Neuronal stem cell (in vitro differentiated cells): ENCODE measurements around the gene MEX3A.

Experiments
- DNase-seq: peaks from one replicate; pipeline ENCODE4 v3.0.0-alpha.2; 2013; ENCODE audit warnings: low spot score
- H2AFZ ChIP-seq: one replicate; pipeline ENCODE4 v1.6.1; 2013; ENCODE audit warnings: mild to moderate bottlenecking, low read length, inconsistent platforms
- H2AK5ac ChIP-seq: 2 replicates; pipeline ENCODE4 v1.6.1; 2013; ENCODE audit warnings: low read depth, mild to moderate bottlenecking, inconsistent platforms, low read length, moderate library complexity, mixed read lengths
- H2BK120ac ChIP-seq: 2 replicates; pipeline ENCODE4 v1.6.1; 2013; ENCODE audit warnings: low read depth, mild to moderate bottlenecking, inconsistent platforms, low read length, moderate library complexity, mixed read lengths
- H2BK12ac ChIP-seq: one replicate; pipeline ENCODE4 v1.6.1; 2013; ENCODE audit warnings: low read length, inconsistent platforms
- H2BK15ac ChIP-seq: 2 replicates; pipeline ENCODE4 v1.6.1; 2013; ENCODE audit warnings: mild to moderate bottlenecking, low read length, inconsistent platforms, mixed read lengths
- H2BK5ac ChIP-seq: one replicate; pipeline ENCODE4 v1.6.1; 2013; ENCODE audit warnings: inconsistent platforms, mild to moderate bottlenecking, low read length, moderate library complexity
- H3K14ac ChIP-seq: one replicate; pipeline ENCODE4 v1.6.1; 2013; ENCODE audit warnings: low read length, inconsistent platforms
- H3K18ac ChIP-seq: 2 replicates; pipeline ENCODE4 v1.6.1; 2013; ENCODE audit warnings: low read length, inconsistent platforms
- H3K23ac ChIP-seq: 2 replicates; pipeline ENCODE4 v1.6.1; 2013; ENCODE audit warnings: low read depth, mild to moderate bottlenecking, mixed read lengths, low read length, inconsistent platforms; ENCODE audit not compliant: poor library complexity
- H3K27ac ChIP-seq: replicated peaks from 3 replicates; pipeline ENCODE4 v1.5.1; 2013; ENCODE audit warnings: low read length, inconsistent platforms
- H3K27me3 ChIP-seq, 3 experiments: 2 replicates each; pipeline ENCODE4 v1.6.1; 2013; ENCODE audit warnings: low read length in 3 of 3, mild to moderate bottlenecking in 2 of 3, inconsistent platforms in 1 of 3, low read depth in 1 of 3, mixed read lengths in 1 of 3, moderate library complexity in 1 of 3; ENCODE audit not compliant: control insufficient read depth in 3 of 3, insufficient read depth in 3 of 3
- H3K36me3 ChIP-seq, 2 donors: replicated peaks in 1 of 2; 2 replicates each; pipeline ENCODE4 v1.6.1; 2013; ENCODE audit warnings: low read length in 2 of 2; ENCODE audit not compliant: control insufficient read depth in 2 of 2, insufficient read depth in 2 of 2
- H3K4ac ChIP-seq: 2 replicates; pipeline ENCODE4 v1.6.1; 2013; ENCODE audit warnings: inconsistent platforms, mild to moderate bottlenecking, low read length, moderate library complexity
- H3K4me1 ChIP-seq, 2 donors: 1 replicate in 1 of 2; 2 replicates in 1 of 2; pipeline ENCODE4 v1.6.1; 2013; ENCODE audit warnings: low read length in 2 of 2, low read depth in 1 of 2; ENCODE audit not compliant: control insufficient read depth in 2 of 2, insufficient read depth in 1 of 2
- H3K4me2 ChIP-seq: one replicate; pipeline ENCODE4 v1.6.1; 2013; ENCODE audit warnings: mild to moderate bottlenecking, low read length, inconsistent platforms; ENCODE audit not compliant: insufficient read depth, poor library complexity, severe bottlenecking
- H3K4me3 ChIP-seq, 2 donors: 2 replicates each; pipeline ENCODE4 v1.5.1; 2013; ENCODE audit warnings: low read length in 2 of 2, mild to moderate bottlenecking in 2 of 2, inconsistent platforms in 1 of 2, moderate library complexity in 1 of 2
- H3K79me1 ChIP-seq: one replicate; pipeline ENCODE4 v1.6.1; 2013; ENCODE audit warnings: low read depth, mild to moderate bottlenecking, inconsistent platforms, low read length, moderate library complexity
- H3K9ac ChIP-seq: one replicate; pipeline ENCODE4 v1.6.1; 2013; ENCODE audit warnings: mild to moderate bottlenecking, low read depth, low read length, inconsistent platforms; ENCODE audit not compliant: poor library complexity
- H3K9me3 ChIP-seq, 2 donors: replicated peaks in 1 of 2; 2 replicates each; pipeline versions ENCODE3 to v1.6.1; 2013; ENCODE audit warnings: low read length in 2 of 2, mild to moderate bottlenecking in 2 of 2, inconsistent platforms in 1 of 2, low read depth in 1 of 2, mixed read lengths in 1 of 2, moderate library complexity in 1 of 2; ENCODE audit not compliant: control insufficient read depth in 2 of 2, insufficient read depth in 1 of 2
- H4K8ac ChIP-seq: one replicate; pipeline ENCODE4 v1.6.1; 2013; ENCODE audit warnings: low read depth, mild to moderate bottlenecking, inconsistent platforms, low read length, moderate library complexity
- H4K91ac ChIP-seq: one replicate; pipeline ENCODE4 v1.6.1; 2013; ENCODE audit warnings: low read length, low read depth, mild to moderate bottlenecking, inconsistent platforms; ENCODE audit not compliant: poor library complexity
- WGBS, 2 donors: extraction: QIAGEN DNeasy Blood & Tissue Kit; methylation state at CpG; one replicate each; pipeline ENCODE4 v1.1.7; 2013; ENCODE audit warnings: missing lambda C conversion rate in 2 of 2, mixed read lengths in 1 of 2; ENCODE audit not compliant: insufficient read length in 2 of 2, insufficient replicate concordance in 1 of 2; ENCODE audit errors: extremely low coverage in 2 of 2; 5-methylcytosine and 5-hydroxymethylcytosine counted together

The MEX3A gene

DNA sequence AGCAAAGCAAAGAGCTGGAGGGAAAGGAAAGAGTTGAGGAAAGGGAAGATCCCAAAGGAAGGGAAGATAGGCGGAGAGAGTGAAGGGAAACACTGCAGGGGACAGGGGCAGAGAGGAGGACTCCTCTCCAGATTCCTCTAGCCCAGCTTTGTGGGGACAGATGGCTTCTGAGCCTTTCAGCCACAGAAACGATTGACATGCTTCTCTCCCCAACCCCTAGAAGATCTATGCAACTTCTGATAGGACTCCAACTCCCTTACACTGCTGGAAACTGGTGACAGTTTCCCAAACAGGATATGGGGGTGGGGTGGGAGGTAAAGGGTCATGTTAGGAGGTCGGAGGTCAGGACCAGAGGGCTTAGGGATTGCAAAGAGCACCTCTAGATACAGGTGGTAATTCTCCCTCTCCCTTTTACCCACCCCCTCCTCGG lies 6.5 kb downstream of the MEX3A start:
- peaks cover 60 to 63% of the 10 kb centered on the region in 2 donors for H3K4me1 ChIP-seq

DNA sequence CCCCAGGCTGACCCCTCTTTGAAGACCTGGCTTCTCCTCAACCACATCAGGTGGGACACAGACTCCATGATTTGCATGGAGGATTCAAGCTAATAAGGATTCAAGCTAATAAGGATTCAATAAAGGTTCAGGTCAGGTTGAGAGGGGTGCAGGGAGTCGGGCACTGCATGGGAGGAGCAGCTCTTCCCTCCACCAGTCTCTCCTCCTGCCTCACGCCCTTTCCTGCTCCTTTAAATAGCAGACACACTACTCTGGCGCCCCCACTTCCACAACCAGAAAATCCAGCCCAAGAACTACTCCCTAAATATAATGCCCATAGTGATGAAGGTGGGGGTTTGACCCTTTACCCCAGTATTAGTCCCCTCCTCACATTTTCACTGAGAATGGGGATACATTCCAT lies 7.1 kb downstream of the MEX3A start:
- Histone ChIP-seq H3K27ac (peak overlapping the region; percentile 81), H3K4me2 (peak overlapping the region; percentile 34), H2BK120ac (no peak overlapping the region), H3K79me1 (peaks cover 6% of the 10 kb centered on the region), H3K9ac (no peak overlapping the region), H2BK5ac (no peak overlapping the region), H3K27me3 (no peaks in the 10 kb centered on the region), H3K23ac (no peak overlapping the region), H3K4me3 (no peak overlapping the region), H3K14ac (no peak overlapping the region), H2AK5ac (peak overlapping the region; percentile 21), H4K91ac (no peak overlapping the region), H2BK12ac (no peak overlapping the region), H3K4ac (no peak overlapping the region), H3K9me3 (no peaks in the 10 kb centered on the region), H2BK15ac (peak overlapping the region; percentile 4), H3K36me3 (peaks cover 17 to 83% of the 10 kb centered on the region in 2 donors), H3K4me1 (peaks cover 60 to 67% of the 10 kb centered on the region in 2 donors), H3K18ac (peak overlapping the region; percentile 63), H2AFZ (no peak overlapping the region), H4K8ac (no peak overlapping the region)
- DNase-seq: no peak
- WGBS, 2 donors: no CpG with 5 or more reads among the region's 3 CpGs

More for the DNA sequence above, 6.5 kb downstream of the MEX3A start:
- H3K9me3 ChIP-seq: no peaks in the 10 kb centered on the region
- peak overlapping the region; percentile 81 for H3K27ac ChIP-seq
- H3K14ac ChIP-seq: no peak overlapping the region
- no peak overlapping the region for H2BK12ac ChIP-seq
- no peak overlapping the region for H4K91ac ChIP-seq
- peaks cover 17 to 83% of the 10 kb centered on the region in 2 donors for H3K36me3 ChIP-seq
- H2BK5ac ChIP-seq: no peak overlapping the region
- H3K4ac ChIP-seq: no peak overlapping the region
- H2AFZ ChIP-seq: no peak overlapping the region
- H2AK5ac ChIP-seq: no peak overlapping the region
- no peak overlapping the region for H3K23ac ChIP-seq
- no CpG with 5 or more reads among the region's 4 CpGs for WGBS, 2 donors
- no peak overlapping the region for H2BK120ac ChIP-seq
- H3K4me3 ChIP-seq: no peak overlapping the region
- no peak for DNase-seq
- H4K8ac ChIP-seq: no peak overlapping the region
- no peak overlapping the region for H3K4me2 ChIP-seq
- peaks cover 6% of the 10 kb centered on the region for H3K79me1 ChIP-seq
- H3K9ac ChIP-seq: no peak overlapping the region
- H3K27me3 ChIP-seq: no peaks in the 10 kb centered on the region
- H3K18ac ChIP-seq: no peak overlapping the region
- no peak overlapping the region for H2BK15ac ChIP-seq

DNA sequence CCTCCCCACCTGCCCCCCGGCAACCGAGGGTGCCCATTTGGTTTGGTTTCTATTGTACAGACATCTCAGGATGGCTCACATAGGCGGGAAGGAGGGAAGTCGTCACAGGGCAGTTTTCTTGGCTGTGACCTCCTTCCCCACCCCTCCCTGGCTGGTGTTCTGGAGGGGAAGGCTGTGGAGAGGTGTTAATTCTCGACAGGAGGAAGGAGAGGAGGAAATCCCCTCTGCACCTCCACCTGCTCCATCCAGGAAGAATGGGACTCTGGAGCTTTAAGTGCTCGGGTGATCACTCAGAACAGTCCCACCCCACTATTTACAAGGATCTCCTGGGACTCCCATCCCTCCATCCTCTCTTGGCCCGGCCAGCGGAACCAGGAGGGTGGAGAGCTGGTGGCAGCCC lies 7.6 kb downstream of the MEX3A start:
- Histone ChIP-seq H4K91ac (no peak overlapping the region), H3K4ac (no peak overlapping the region), H3K23ac (no peak overlapping the region), H2AFZ (no peak overlapping the region), H3K14ac (no peak overlapping the region), H3K18ac (peak overlapping the region; percentile 63), H2BK12ac (no peak overlapping the region), H4K8ac (no peak overlapping the region), H3K9ac (no peak overlapping the region), H2AK5ac (peak overlapping the region; percentile 34), H2BK5ac (no peak overlapping the region), H3K9me3 (no peaks in the 10 kb centered on the region), H2BK120ac (no peak overlapping the region), H3K27ac (peak overlapping the region; percentile 81), H3K4me3 (no peak overlapping the region), H3K36me3 (peaks cover 17 to 79% of the 10 kb centered on the region in 2 donors), H3K4me1 (peaks cover 56 to 69% of the 10 kb centered on the region in 2 donors), H2BK15ac (peak overlapping the region; percentile 4), H3K4me2 (peak overlapping the region; percentile 34), H3K79me1 (peaks cover 6% of the 10 kb centered on the region), H3K27me3 (no peaks in the 10 kb centered on the region)
- no peak for DNase-seq
- WGBS, 2 donors: no CpG with 5 or more reads among the region's 8 CpGs

DNA sequence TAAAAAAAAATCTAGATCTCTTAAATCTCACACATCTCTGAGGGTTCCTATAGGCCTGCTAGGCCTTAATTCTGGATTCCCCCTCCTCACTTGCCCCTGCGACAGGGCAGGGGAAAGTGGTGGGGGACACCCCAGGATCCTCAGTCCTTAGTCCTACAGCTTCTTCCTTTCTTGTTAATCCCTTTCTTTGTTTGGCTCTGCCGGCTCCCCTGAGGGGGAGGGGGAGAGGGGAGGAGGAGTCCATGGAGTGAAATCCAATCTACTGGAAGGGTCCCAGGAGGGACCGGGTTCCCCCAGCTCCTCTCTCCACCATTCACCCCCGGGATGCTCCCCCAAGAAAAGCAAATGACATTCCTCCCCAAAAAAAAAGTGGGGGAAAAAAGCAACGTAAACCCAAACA lies 8.5 kb downstream of the MEX3A start:
- H2BK12ac ChIP-seq: no peak overlapping the region
- H3K9ac ChIP-seq: no peak overlapping the region
- no peak overlapping the region for H3K14ac ChIP-seq
- H2AK5ac ChIP-seq: no peak overlapping the region
- no peak overlapping the region for H3K4me3 ChIP-seq
- H3K18ac ChIP-seq: no peak overlapping the region
- H3K4me1 ChIP-seq: peaks cover 50 to 64% of the 10 kb centered on the region in 2 donors
- no peaks in the 10 kb centered on the region for H3K9me3 ChIP-seq
- H3K23ac ChIP-seq: no peak overlapping the region
- H2BK15ac ChIP-seq: no peak overlapping the region
- no peak overlapping the region for H2BK5ac ChIP-seq
- no peak overlapping the region for H2BK120ac ChIP-seq
- no peak overlapping the region for H3K4me2 ChIP-seq
- H3K27me3 ChIP-seq: no peaks in the 10 kb centered on the region
- H3K27ac ChIP-seq: no peak overlapping the region
- no peak overlapping the region for H4K91ac ChIP-seq
- H4K8ac ChIP-seq: no peak overlapping the region
- peaks cover 6% of the 10 kb centered on the region for H3K79me1 ChIP-seq
- WGBS, 2 donors: no CpG with 5 or more reads among the region's 5 CpGs
- no peak for DNase-seq
- no peak overlapping the region for H3K4ac ChIP-seq
- peaks cover 16 to 72% of the 10 kb centered on the region in 2 donors for H3K36me3 ChIP-seq
- no peak overlapping the region for H2AFZ ChIP-seq
